ENCODE measurements around the gene ZNF335. TPM values are rescaled to one million over a fixed set of nuclear protein-coding genes. Genes with fewer than 3 reads are reported as not detected.

Gene ZNF335
- total and polyA plus RNA-seq, 2 of the 13 experiments (the other 11 are each of a cell fraction or from before 2014, with no cell fraction given): 9.7 to 13.7 TPM

- TF ChIP-seq GRHL1 (CRISPR knock-in tag; conservative IDR thresholded peaks at IDR 0.05): no peak
- no peak for TF ChIP-seq ATF4 (CRISPR knock-in tag; IDR thresholded peaks at IDR 0.05)
- no peak for TF ChIP-seq ZNF468 (CRISPR knock-in tag; IDR thresholded peaks at IDR 0.05)
- TF ChIP-seq FOXK1 (CRISPR knock-in tag; IDR thresholded peaks at IDR 0.05; ENCODE audit: borderline replicate concordance, low read depth): no peak
- no peak for TF ChIP-seq ZFP36L1 (CRISPR knock-in tag; IDR thresholded peaks at IDR 0.05)
- TF ChIP-seq BCLAF1 (IDR thresholded peaks at IDR 0.05): no peak
- TF ChIP-seq ZNF10 (CRISPR knock-in tag; IDR thresholded peaks at IDR 0.05; ENCODE audit: borderline replicate concordance, low read depth): no peak
- no peak for TF ChIP-seq SMARCC2 (IDR thresholded peaks at IDR 0.05)
- TF ChIP-seq AHR (CRISPR knock-in tag; IDR thresholded peaks at IDR 0.05): no peak
- TF ChIP-seq BATF2 (CRISPR knock-in tag; IDR thresholded peaks at IDR 0.05): no peak
- no peak for TF ChIP-seq ZFYVE20 (CRISPR knock-in tag; IDR thresholded peaks at IDR 0.05; ENCODE audit: borderline replicate concordance, low read depth)
- TF ChIP-seq KDM4B (CRISPR knock-in tag; IDR thresholded peaks at IDR 0.05): no peak
- TF ChIP-seq GFI1 (CRISPR knock-in tag; IDR thresholded peaks at IDR 0.05; ENCODE audit: borderline replicate concordance): no peak
- TF ChIP-seq ZNF781 (CRISPR knock-in tag; IDR thresholded peaks at IDR 0.05; ENCODE audit: borderline replicate concordance, not compliant biosample characterization): no peak
- no peak for TF ChIP-seq ZNF674 (CRISPR knock-in tag; IDR thresholded peaks at IDR 0.05; ENCODE audit: low read depth)
- TF ChIP-seq ZNF235 (CRISPR knock-in tag; IDR thresholded peaks at IDR 0.05; ENCODE audit: borderline replicate concordance): 0 out of 2 replicates have a peak, but pooled peaks have one; percentile 33
- TF ChIP-seq EP300 (IDR thresholded peaks at IDR 0.05; ENCODE audit: low read depth in 2 of 2, low read length in 2 of 2): no peak
- TF ChIP-seq EP300 (CRISPR knock-in tag; IDR thresholded peaks at IDR 0.05; ENCODE audit: borderline replicate concordance): no peak
- TF ChIP-seq KDM1A (CRISPR knock-in tag; IDR thresholded peaks at IDR 0.05): no peak
- no peak for TF ChIP-seq ARID3A (IDR thresholded peaks at IDR 0.05; ENCODE audit: low read depth, low read length)
- no peak for TF ChIP-seq KLF9 (CRISPR knock-in tag; IDR thresholded peaks at IDR 0.05; ENCODE audit: low read depth)
Measured at GRCh38 chr20:45969712-45970634, 2.0 kb downstream of the ZNF335 start (continued).

All from HepG2 (cell line).